Raji (cell line): ENCODE results near the gene ARL2BP.

ENCODE experiments used
- POLR2A ChIP-seq: IDR thresholded peaks from 2 replicates; pipeline ENCODE4 v1.6.1; 2011; ENCODE audit warnings: low read depth, low read length, control low read depth; ENCODE audit not compliant: insufficient read depth

ARL2BP gene

DNA sequence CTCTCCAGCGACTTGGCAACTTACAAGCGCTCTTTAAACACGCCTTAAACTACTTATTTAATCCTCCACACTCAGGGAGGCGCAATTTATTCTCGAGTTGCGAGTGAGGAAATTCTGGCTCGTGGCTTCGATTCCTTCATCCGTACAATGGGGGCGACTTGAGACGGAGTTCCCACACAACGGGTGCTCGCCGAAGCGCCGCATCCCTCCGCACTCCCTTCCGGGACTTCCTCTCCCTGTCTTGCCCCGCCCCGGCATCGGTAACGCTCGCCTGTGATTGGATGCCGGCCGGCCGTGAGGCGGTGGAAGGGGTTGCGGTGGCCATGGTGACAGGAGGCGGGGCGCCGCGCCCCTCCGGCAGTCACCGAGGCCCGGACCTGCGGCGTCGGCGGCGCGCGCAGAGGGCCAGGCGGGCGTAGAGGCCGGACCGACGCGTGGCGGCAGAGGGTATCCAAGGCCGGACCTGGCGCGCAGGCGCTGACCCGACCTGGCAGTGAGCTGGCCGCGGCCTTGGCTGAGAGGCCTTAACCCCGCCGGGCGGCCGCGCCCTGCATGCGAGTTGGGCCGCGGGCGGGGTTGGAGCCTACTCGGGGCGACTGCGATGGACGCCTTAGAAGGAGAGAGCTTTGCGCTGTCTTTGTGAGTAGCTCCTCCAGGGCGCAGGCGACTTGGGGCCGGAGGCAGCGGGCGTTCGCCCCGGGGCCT, at the start of gene ARL2BP:
Gene ARL2BP (plus strand): TSS at position 493 of the 705 bp plus-strand sequence. CDS start 109 bp downstream, at position 602.
- TF ChIP-seq POLR2A = peak; percentile 93

DNA sequence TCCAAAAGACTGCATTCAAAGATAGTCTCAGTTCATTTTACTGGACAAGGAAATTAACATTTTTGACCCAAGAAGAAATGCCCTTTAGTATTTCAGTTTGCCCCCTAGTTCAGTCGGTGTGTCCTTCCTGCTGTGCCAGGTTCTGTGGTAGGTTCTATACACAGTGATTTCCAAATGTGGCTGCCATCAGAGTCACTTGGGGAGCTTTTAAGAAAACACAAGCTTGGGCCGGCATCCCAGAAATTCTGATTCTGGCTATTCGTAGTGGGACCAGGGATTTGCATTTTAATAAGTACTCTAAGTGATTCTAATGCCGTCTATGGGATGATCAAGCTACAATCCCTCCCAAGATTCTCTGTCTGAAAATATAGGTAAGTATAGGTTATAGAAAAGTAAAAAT, 48.8 kb upstream of the ARL2BP start:
- TF ChIP-seq POLR2A = no peak

DNA sequence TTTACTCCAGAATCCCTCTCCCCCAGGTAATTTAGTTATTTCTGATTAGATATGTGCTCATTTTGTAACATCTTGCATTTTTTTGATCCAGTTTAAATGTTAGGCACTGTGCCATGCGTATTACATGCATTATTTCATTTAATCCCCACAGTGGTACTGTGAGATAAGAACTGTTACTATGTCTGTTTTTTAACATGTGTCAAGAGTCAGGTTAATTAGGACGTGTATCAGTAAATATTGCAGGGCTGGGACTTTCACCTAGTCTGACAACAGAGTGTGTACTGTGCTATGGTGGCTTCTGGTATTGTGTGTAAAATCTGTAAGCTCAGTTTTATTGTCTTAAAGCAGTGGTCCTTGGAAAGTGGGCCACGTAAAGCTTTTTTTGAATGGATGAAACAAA, 48.3 kb upstream of the ARL2BP start:
- TF ChIP-seq POLR2A = no peak

DNA sequence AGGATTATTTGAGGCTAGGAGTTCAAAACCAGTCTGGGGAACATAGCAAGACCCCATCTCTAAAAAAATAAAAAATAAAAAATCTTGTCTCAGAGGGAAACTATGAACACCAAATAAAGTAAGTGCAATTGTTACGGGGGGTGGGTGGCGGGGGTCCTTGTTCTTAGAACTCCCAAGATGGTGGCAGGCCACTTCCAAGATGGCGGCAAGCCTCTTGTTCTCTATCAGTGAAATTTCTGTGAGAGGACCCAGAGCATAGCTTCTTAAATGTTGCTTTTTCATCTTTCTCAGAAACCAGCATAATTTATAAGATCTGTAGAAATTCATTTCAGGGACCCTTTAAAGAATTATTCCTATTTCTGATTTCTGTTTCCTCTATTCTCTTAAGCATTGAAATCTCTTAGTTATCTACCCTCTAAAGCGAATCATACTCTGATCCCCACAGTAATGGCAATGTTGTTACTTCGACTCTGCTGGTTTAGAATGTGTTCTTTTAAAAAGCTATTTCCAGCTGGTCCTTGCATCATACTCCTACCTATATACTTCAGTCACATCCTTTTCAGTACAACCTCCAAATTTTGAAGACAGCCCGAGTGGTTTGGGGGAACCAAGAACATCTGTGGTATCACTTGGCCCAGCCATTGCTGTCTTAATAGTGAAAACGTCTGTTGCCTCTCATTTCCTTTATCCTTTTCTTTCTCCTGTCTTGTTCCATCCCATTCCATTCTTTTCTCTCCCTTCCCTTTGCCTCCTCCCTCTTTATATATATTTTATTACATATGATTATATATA, 42.8 kb upstream of the ARL2BP start:
- TF ChIP-seq POLR2A = no peak

- TF ChIP-seq POLR2A = no peak
These were observed 41.6 kb upstream of the ARL2BP start for GRCh38 chr16:57203451-57203850.

- no peak for TF ChIP-seq POLR2A
These were observed 40.4 kb upstream of the ARL2BP start for GRCh38 chr16:57204675-57205074.

- no peak for TF ChIP-seq POLR2A
These were observed 36.1 kb upstream of the ARL2BP start for GRCh38 chr16:57208926-57209325.

- no peak for TF ChIP-seq POLR2A
These were observed 35.3 kb upstream of the ARL2BP start for GRCh38 chr16:57209780-57210179.

GRCh38 chr16:57213462-57213861, 31.6 kb upstream of the ARL2BP start:
- no peak for TF ChIP-seq POLR2A

DNA sequence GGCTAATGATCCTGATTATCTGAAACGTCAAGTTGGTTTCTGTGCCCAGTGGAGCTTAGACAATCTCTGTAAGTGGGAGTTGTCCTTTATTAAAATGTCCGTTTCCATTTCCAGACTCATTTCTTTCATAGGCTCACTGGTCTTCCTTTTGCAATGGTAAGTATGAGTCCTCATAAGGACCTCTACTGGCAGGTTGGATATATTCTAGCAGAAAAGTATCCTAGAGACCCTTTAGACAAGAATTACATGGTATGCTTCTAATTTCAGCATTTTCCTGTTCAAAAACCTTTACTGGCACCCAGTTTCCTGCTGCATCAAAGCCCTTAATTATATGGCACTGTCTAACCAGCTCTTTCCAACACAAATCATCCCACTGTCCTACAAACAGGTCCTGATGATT, 28.1 kb upstream of the ARL2BP start:
- TF ChIP-seq POLR2A = no peak

- no peak for TF ChIP-seq POLR2A
These were observed 22.0 kb upstream of the ARL2BP start for GRCh38 chr16:57223057-57223456.

GRCh38 chr16:57224651-57225335, 20.3 kb upstream of the ARL2BP start:
- TF ChIP-seq POLR2A = no peak

GRCh38 chr16:57225978-57226377, 19.1 kb upstream of the ARL2BP start:
- TF ChIP-seq POLR2A = no peak

- no peak for TF ChIP-seq POLR2A
These were observed 18.1 kb upstream of the ARL2BP start for GRCh38 chr16:57226701-57227621.

DNA sequence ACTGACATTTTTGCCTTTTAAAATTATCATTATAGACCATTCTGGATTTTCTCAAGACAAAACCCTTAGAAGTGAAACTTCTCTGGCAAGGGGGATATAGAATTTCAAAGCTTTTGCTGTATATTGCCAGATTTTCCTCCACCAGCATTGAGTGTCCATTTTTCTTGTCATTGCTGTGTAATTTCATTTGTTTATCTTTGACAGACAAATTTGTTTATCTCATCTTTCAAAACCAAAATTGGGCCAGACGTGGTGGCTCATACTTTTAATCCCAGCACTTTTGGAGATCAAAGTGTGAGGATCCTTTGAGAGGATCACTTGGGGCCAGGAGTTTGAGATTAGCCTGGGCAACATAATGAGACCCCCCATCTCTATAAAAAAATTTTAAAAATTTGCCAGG, 16.0 kb upstream of the ARL2BP start:
- TF ChIP-seq POLR2A = no peak
